GM21529 (cell line): ENCODE results near the gene CIAO3.

ENCODE experiments used
- ATAC-seq: cut with Tn5 transposase; IDR thresholded peaks from one replicate; pipeline ENCODE4 v1.9.1; 2021; ENCODE audit not compliant: unreplicated experiment

Gene CIAO3

GRCh38 chr16:679814-680624 lies 60.8 kb downstream of the CIAO3 start, which contains the start of gene STUB1:
Gene STUB1, plus strand, starts transcription at chr16:680410. Its CDS starts 116 bp downstream, at chr16:680526.
- peak; percentile 33 for ATAC-seq
